ENCODE results near the gene PLEK. TPM values are rescaled to one million over a fixed set of nuclear protein-coding genes. Genes with fewer than 3 reads are reported as not detected.

Gene PLEK
- total RNA-seq, 4 donors from 2014 or later, result 0.34 to 8.2 (median 3.4) TPM

- H3K4me3 ChIP-seq, result no peak overlapping the region
- no peaks in the 10 kb centered on the region for H3K36me3 ChIP-seq
- H3K27ac ChIP-seq, result no peak overlapping the region
- H3K27me3 ChIP-seq, result peaks cover 0 to 16% (median 0%) of the 10 kb centered on the region in 4 donors
- H3K9me3 ChIP-seq, result no peaks in the 10 kb centered on the region
- intact Hi-C loops (cut with DNase I), result no loop called here
- H3K4me1 ChIP-seq, result no peaks in the 10 kb centered on the region
- no peak for DNase-seq
- TF ChIP-seq POLR2A (IDR thresholded peaks at IDR 0.05), result no peak
- TF ChIP-seq CTCF (IDR thresholded peaks at IDR 0.05), result no peak
- WGBS, 2 donors, result 59 to 72% methylated on average over 3 of the region's 3 CpGs
Measured at GRCh38 chr2:68333931-68334330, 31.2 kb upstream of the PLEK start.

DNA sequence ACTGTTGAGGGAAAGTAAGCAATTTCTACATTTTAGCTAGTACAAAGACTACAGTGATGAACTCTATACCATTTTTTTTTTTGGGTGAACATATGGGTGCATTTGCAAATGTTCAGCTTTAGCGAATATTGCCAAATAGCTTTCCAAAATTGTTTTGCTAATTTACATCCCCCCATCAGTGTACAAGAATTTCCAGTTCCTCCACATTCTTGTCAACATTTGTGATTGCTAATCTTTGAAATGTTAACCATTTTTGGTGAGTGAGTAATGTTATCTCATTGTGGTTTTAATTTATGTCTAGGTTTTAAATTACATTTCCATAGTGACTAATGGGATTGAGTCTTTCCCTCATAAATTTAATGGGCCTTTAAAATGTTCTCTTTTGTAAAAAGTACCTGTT is 28.9 kb upstream of the PLEK start:
- no peak overlapping the region for H3K4me3 ChIP-seq
- no peak for DNase-seq
- H3K9me3 ChIP-seq, result no peaks in the 10 kb centered on the region
- peaks cover 0 to 7% (median 0%) of the 10 kb centered on the region in 4 donors for H3K27me3 ChIP-seq
- no peak for TF ChIP-seq POLR2A (IDR thresholded peaks at IDR 0.05)
- TF ChIP-seq CTCF (IDR thresholded peaks at IDR 0.05), result no peak
- intact Hi-C loops (cut with DNase I), result no loop called here
- no peaks in the 10 kb centered on the region for H3K36me3 ChIP-seq
- 62 to 78% methylated on average over 1 of the region's 1 CpG for WGBS, 2 donors
- H3K27ac ChIP-seq, result no peak overlapping the region
- no peaks in the 10 kb centered on the region for H3K4me1 ChIP-seq

DNA sequence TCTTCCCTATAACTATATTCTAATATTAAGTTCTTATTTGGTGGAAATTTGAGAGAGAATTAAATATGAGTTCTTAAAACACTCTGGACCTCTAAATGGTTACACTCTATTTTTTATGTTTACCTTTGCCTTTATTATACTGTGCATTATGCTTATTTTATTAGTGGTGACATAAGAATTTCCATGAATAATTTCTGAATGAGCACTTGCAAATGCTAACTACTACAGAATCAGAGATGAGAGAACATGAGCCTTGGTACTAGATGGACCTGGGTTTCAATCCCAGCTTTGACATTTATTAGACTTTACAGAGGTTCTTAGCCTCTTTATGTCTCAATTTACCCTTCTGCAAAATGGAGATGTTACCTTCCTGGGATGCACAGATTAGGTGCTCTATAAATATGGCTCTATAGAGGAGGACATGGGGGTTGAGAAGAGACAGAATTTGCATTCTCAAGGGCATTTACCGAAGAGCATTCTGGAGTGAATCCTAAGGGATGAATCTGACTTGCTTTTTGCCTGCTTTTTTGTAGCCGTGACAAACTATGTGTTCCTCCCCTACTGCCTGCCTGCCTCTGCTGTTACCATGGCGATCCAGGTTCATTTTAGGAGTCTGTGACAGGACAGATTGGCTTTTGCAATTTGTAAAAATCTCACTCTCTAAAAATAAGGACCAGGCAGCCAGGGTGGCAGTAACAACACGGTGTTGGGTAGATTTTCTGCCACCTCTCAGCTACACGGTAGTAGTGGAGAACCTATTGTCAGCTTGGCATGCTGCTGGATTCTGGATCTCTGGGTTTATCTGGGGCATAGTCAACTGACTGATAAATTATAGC is 24.6 kb upstream of the PLEK start:
- Histone ChIP-seq H3K27ac (no peak overlapping the region), H3K36me3 (no peaks in the 10 kb centered on the region), H3K4me1 (no peaks in the 10 kb centered on the region), H3K4me3 (no peak overlapping the region), H3K9me3 (no peaks in the 10 kb centered on the region), H3K27me3 (peaks cover 0 to 23% (median 3%) of the 10 kb centered on the region in 4 donors)
- intact Hi-C loops (cut with DNase I), result no loop called here
- TF ChIP-seq POLR2A (IDR thresholded peaks at IDR 0.05), result no peak
- no peak for TF ChIP-seq CTCF (IDR thresholded peaks at IDR 0.05)
- WGBS, 2 donors, result 71 to 84% methylated on average over 5 of the region's 5 CpGs
- no peak for DNase-seq

- H3K4me3 ChIP-seq, result no peak overlapping the region
- 88 to 97% methylated on average over 3 of the region's 3 CpGs for WGBS, 2 donors
- no peaks in the 10 kb centered on the region for H3K36me3 ChIP-seq
- TF ChIP-seq POLR2A (IDR thresholded peaks at IDR 0.05), result no peak
- TF ChIP-seq CTCF (IDR thresholded peaks at IDR 0.05), result no peak
- intact Hi-C loops (cut with DNase I), result no loop called here
- no peaks in the 10 kb centered on the region for H3K4me1 ChIP-seq
- H3K27me3 ChIP-seq, result peaks cover 0 to 29% (median 3%) of the 10 kb centered on the region in 4 donors
- H3K9me3 ChIP-seq, result no peaks in the 10 kb centered on the region
- H3K27ac ChIP-seq, result no peak overlapping the region
- no peak for DNase-seq
Measured at GRCh38 chr2:68341062-68341329, 24.1 kb upstream of the PLEK start.

DNA sequence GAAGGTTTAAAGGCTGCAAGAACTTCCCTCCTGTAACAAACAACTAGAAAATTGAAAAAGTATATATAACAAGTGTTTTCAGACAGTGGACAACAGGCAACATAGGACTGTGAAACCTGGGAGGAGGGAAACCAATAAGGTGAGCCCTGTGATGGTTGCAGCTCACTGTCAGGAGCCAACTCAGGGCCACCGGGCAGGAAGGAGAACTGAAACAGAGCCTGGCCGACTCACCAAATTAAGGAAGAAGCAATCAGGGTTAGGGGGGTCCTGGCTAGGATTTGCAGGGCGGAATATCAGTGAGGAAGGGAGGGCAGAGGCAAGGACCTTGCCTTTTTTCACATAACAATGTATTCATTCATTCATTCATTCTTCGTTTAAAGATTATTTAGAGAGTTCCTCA is 23.5 kb upstream of the PLEK start:
- Histone ChIP-seq H3K27ac (no peak overlapping the region), H3K4me3 (no peak overlapping the region), H3K36me3 (no peaks in the 10 kb centered on the region), H3K27me3 (peaks cover 0 to 35% (median 3%) of the 10 kb centered on the region in 4 donors), H3K9me3 (no peaks in the 10 kb centered on the region), H3K4me1 (no peaks in the 10 kb centered on the region)
- TF ChIP-seq CTCF (IDR thresholded peaks at IDR 0.05), result no peak
- no peak for TF ChIP-seq POLR2A (IDR thresholded peaks at IDR 0.05)
- intact Hi-C loops (cut with DNase I), result no loop called here
- no peak for DNase-seq
- 46 to 69% methylated on average over 4 of the region's 4 CpGs for WGBS, 2 donors
